ENCODE measurements around the gene IFNK. TPM values are rescaled to one million over a fixed set of nuclear protein-coding genes. Genes with fewer than 3 reads are reported as not detected.

Gene IFNK
- not detected in 2 replicates for total RNA-seq

GRCh38 chr9:27524236-27524635 lies at the start of gene IFNK:
IFNK (plus strand) TSS chr9:27524290; CDS start chr9:27524337, 47 bp downstream.
- H3K4me3 ChIP-seq (ENCODE audit: low read depth, low read length): no peak within 1 kb of the TSS
- H3K27me3 ChIP-seq (ENCODE audit: control insufficient read depth, insufficient read depth, low read length): no peaks in the 10 kb centered on the region
- no peak for FAIRE-seq
- no peaks in the 10 kb centered on the region for H3K36me3 ChIP-seq (ENCODE audit: control insufficient read depth, insufficient read depth, low read length)
- no peak for TF ChIP-seq CTCF (IDR thresholded peaks at IDR 0.05; ENCODE audit: insufficient read depth, low read length, severe bottlenecking)
- peak; percentile 79 for DNase-seq (ENCODE audit: low read depth)

GRCh38 chr9:27474305-27474704 lies 49.8 kb upstream of the IFNK start:
- DNase-seq (ENCODE audit: low read depth) (no peak), FAIRE-seq (no peak)
- TF ChIP-seq CTCF (IDR thresholded peaks at IDR 0.05; ENCODE audit: insufficient read depth, low read length, severe bottlenecking): no peak
- no peaks in the 10 kb centered on the region for H3K27me3 ChIP-seq (ENCODE audit: control insufficient read depth, insufficient read depth, low read length)
- peaks cover 1% of the 10 kb centered on the region for H3K36me3 ChIP-seq (ENCODE audit: control insufficient read depth, insufficient read depth, low read length)
- no peak overlapping the region for H3K4me3 ChIP-seq (ENCODE audit: low read depth, low read length)

GRCh38 chr9:27475057-27475595 lies 49.0 kb upstream of the IFNK start:
- FAIRE-seq (no peak), DNase-seq (ENCODE audit: low read depth) (no peak)
- Histone ChIP-seq H3K27me3 (ENCODE audit: control insufficient read depth, insufficient read depth, low read length) (no peaks in the 10 kb centered on the region), H3K36me3 (ENCODE audit: control insufficient read depth, insufficient read depth, low read length) (peaks cover 1% of the 10 kb centered on the region), H3K4me3 (ENCODE audit: low read depth, low read length) (no peak overlapping the region)
- no peak for TF ChIP-seq CTCF (IDR thresholded peaks at IDR 0.05; ENCODE audit: insufficient read depth, low read length, severe bottlenecking)

- FAIRE-seq (no peak), DNase-seq (ENCODE audit: low read depth) (no peak)
- peaks cover 1% of the 10 kb centered on the region for H3K36me3 ChIP-seq (ENCODE audit: control insufficient read depth, insufficient read depth, low read length)
- no peak for TF ChIP-seq CTCF (IDR thresholded peaks at IDR 0.05; ENCODE audit: insufficient read depth, low read length, severe bottlenecking)
- no peak overlapping the region for H3K4me3 ChIP-seq (ENCODE audit: low read depth, low read length)
- no peaks in the 10 kb centered on the region for H3K27me3 ChIP-seq (ENCODE audit: control insufficient read depth, insufficient read depth, low read length)
Measured at GRCh38 chr9:27476870-27477515, 47.1 kb upstream of the IFNK start.

- DNase-seq (ENCODE audit: low read depth): no peak
- Histone ChIP-seq H3K36me3 (ENCODE audit: control insufficient read depth, insufficient read depth, low read length) (peaks cover 1% of the 10 kb centered on the region), H3K4me3 (ENCODE audit: low read depth, low read length) (no peak overlapping the region), H3K27me3 (ENCODE audit: control insufficient read depth, insufficient read depth, low read length) (no peaks in the 10 kb centered on the region)
- FAIRE-seq: no peak
- TF ChIP-seq CTCF (IDR thresholded peaks at IDR 0.05; ENCODE audit: insufficient read depth, low read length, severe bottlenecking): no peak
Measured at GRCh38 chr9:27478322-27478721, 45.8 kb upstream of the IFNK start.

- H3K36me3 ChIP-seq (ENCODE audit: control insufficient read depth, insufficient read depth, low read length): no peaks in the 10 kb centered on the region
- no peak for TF ChIP-seq CTCF (IDR thresholded peaks at IDR 0.05; ENCODE audit: insufficient read depth, low read length, severe bottlenecking)
- no peaks in the 10 kb centered on the region for H3K27me3 ChIP-seq (ENCODE audit: control insufficient read depth, insufficient read depth, low read length)
- FAIRE-seq: no peak
- no peak overlapping the region for H3K4me3 ChIP-seq (ENCODE audit: low read depth, low read length)
- no peak for DNase-seq (ENCODE audit: low read depth)
Measured at GRCh38 chr9:27482709-27483108, 41.4 kb upstream of the IFNK start.
